ENCODE results near the gene CARMIL1. TPM values are rescaled to one million over a fixed set of nuclear protein-coding genes. Genes with fewer than 3 reads are reported as not detected.

Gene CARMIL1
- total and polyA plus RNA-seq, 12 donors = 9.2 to 36.2 (median 14.5) TPM

DNA sequence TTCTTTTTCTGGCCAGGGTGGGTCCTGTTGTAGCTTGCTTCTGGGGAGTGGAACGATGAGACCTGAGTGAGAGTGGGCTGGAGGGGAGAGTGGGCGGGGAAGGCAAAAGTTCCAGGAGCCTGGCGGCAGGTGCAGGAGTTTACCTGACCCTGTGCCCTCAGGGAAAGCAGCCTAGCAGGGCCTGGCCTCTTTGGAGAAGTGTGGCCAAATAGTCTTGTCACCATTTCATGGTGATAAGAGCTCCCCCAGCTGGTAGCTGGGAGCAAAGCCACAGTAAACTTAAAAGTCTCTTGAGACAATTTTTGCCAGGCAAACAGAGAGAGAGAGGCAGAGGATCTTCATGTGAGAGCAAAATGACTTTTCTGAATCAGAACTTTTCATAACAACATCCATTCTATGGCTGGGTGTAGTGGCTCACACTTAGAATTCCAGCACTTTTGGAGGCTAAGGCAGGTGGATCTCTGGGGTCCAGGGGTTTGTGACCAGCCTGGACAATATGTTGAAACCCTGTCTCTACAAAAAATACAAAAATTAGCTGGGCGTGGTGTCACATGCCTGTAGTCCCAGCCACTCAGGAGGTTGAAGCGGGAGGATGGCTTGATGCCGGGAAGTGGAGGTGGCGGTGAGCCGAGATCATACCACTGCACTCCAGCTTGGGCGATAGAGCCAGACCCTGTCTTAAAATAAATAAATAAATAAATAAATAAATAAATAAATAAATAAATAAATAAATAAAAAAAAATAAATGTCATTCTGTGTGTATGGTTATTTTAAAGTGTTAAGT lies 211.0 kb downstream of the CARMIL1 start:
- no peak overlapping the region for H3K4me3 ChIP-seq
- no peaks in the 10 kb centered on the region for H3K9me3 ChIP-seq (replicated peaks in 1 of 3)
- H3K4me1 ChIP-seq (replicated peaks in 1 of 2) = peaks cover 0 to 12% of the 10 kb centered on the region in 2 donors
- no peak for TF ChIP-seq POLR2A (IDR thresholded peaks at IDR 0.05)
- TF ChIP-seq, protein P1, sequence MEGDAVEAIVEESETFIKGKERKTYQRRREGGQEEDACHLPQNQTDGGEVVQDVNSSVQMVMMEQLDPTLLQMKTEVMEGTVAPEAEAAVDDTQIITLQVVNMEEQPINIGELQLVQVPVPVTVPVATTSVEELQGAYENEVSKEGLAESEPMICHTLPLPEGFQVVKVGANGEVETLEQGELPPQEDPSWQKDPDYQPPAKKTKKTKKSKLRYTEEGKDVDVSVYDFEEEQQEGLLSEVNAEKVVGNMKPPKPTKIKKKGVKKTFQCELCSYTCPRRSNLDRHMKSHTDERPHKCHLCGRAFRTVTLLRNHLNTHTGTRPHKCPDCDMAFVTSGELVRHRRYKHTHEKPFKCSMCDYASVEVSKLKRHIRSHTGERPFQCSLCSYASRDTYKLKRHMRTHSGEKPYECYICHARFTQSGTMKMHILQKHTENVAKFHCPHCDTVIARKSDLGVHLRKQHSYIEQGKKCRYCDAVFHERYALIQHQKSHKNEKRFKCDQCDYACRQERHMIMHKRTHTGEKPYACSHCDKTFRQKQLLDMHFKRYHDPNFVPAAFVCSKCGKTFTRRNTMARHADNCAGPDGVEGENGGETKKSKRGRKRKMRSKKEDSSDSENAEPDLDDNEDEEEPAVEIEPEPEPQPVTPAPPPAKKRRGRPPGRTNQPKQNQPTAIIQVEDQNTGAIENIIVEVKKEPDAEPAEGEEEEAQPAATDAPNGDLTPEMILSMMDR (IDR thresholded peaks at IDR 0.05) = peak; percentile 75 to 90 (median 88)
- no peaks in the 10 kb centered on the region for H3K36me3 ChIP-seq (replicated peaks in 1 of 2)
- intact Hi-C loops (cut with DNase I) = loop anchor here in 1 of 2 donors (5.0 kb wide), 1 partner anchor 213 kb away; the partner anchor contains the start of gene CARMIL1
- no peaks in the 10 kb centered on the region for H3K27me3 ChIP-seq
- no peak overlapping the region for H3K27ac ChIP-seq
- 58 to 64% (median 61%) methylated on average over 9 of the region's 9 CpGs for WGBS, 4 donors
- peak; percentile 79 to 92 (median 82) for DNase-seq

DNA sequence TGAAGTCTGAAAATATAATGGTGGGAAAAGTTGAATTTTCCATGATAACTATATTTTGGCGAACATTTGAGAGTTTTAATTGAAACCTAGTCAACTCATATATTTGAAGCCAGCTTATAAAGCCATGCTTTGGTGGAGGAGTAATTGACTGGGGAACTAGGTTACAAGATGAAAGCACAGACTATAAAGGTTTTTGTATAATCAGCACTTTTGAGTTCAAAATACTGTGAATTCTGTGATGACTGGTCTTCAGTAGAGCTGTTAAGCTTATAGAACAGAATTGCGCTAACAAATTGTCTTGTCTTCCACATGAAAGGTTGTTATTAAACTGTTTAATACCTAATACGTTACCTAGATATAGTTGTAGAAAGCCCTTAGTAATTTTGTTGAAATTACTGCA lies 213.8 kb downstream of the CARMIL1 start:
- TF ChIP-seq, protein P1 (IDR thresholded peaks at IDR 0.05) = no peak
- no peak for DNase-seq
- no peak overlapping the region for H3K27ac ChIP-seq
- intact Hi-C loops (cut with DNase I) = loop anchor here in 1 of 2 donors (5.0 kb wide), 1 partner anchor 216 kb away; the partner anchor contains the start of gene CARMIL1
- H3K4me1 ChIP-seq (replicated peaks in 1 of 2) = no peaks in the 10 kb centered on the region
- H3K4me3 ChIP-seq = no peak overlapping the region
- WGBS, 4 donors = 86 to 97% (median 95%) methylated on average over 3 of the region's 3 CpGs
- H3K27me3 ChIP-seq = no peaks in the 10 kb centered on the region
- no peaks in the 10 kb centered on the region for H3K9me3 ChIP-seq (replicated peaks in 1 of 3)
- no peaks in the 10 kb centered on the region for H3K36me3 ChIP-seq (replicated peaks in 1 of 2)

DNA sequence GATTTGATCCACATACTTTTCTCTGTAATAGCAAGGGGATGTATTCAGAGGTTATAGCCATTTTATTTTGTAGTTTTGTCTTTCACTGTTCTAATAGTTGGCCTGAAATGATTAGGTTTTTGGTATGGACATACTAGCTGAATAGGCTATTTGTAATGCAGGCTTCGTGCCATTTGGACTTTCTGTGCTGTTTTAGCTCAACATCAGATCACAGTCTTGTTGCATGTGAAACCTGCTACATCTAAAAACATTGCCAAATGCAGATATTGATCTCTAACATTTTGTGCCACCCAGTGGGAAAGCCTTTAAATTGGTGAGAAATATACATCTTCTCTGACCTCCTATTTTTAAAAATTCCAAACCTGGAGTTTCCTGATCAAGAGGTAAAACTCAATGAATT lies 215.3 kb downstream of the CARMIL1 start:
- TF ChIP-seq POLR2A (IDR thresholded peaks at IDR 0.05) = no peak
- TF ChIP-seq, protein P1 (IDR thresholded peaks at IDR 0.05) = no peak
- no peaks in the 10 kb centered on the region for H3K9me3 ChIP-seq (replicated peaks in 1 of 3)
- intact Hi-C loops (cut with DNase I) = loop anchor here in 1 of 2 donors (5.0 kb wide), 1 partner anchor 217 kb away; the partner anchor contains the start of gene CARMIL1
- H3K27me3 ChIP-seq = no peaks in the 10 kb centered on the region
- no peak overlapping the region for H3K4me3 ChIP-seq
- DNase-seq = no peak
- H3K36me3 ChIP-seq (replicated peaks in 1 of 2) = no peaks in the 10 kb centered on the region
- 85 to 100% (median 98%) methylated on average over 1 of the region's 1 CpG for whole genome bisulfite sequencing, 4 donors
- no peak overlapping the region for H3K27ac ChIP-seq
- no peaks in the 10 kb centered on the region for H3K4me1 ChIP-seq (replicated peaks in 1 of 2)

GRCh38 chr6:25497383-25498040 lies 218.3 kb downstream of the CARMIL1 start:
- Histone ChIP-seq H3K27me3 (no peaks in the 10 kb centered on the region), H3K9me3 (replicated peaks in 1 of 3) (no peaks in the 10 kb centered on the region), H3K36me3 (replicated peaks in 1 of 2) (no peaks in the 10 kb centered on the region), H3K4me3 (no peak overlapping the region), H3K27ac (no peak overlapping the region), H3K4me1 (replicated peaks in 1 of 2) (no peaks in the 10 kb centered on the region)
- no peak for DNase-seq
- intact Hi-C loops (cut with DNase I) = no loop called here
- WGBS, 4 donors = 81 to 88% (median 87%) methylated on average over 8 of the region's 8 CpGs
- no peak for TF ChIP-seq POLR2A (IDR thresholded peaks at IDR 0.05)
- TF ChIP-seq, protein P1 (IDR thresholded peaks at IDR 0.05) = no peak
